ENCODE data around the gene SLC35E1. TPM values are rescaled to one million over a fixed set of nuclear protein-coding genes. Genes with fewer than 3 reads are reported as not detected.

The SLC35E1 gene
- total RNA-seq, 1 donor from 2014 or later = 33.2 TPM

- intact Hi-C loops (cut with DNase I) = no loop called here
- DNase-seq (ENCODE audit: low spot score) (no peak), ATAC-seq (no peak)
Observed at GRCh38 chr19:16585094-16585801, 13.0 kb upstream of the SLC35E1 start.

GRCh38 chr19:16584248-16585093 is 12.3 kb upstream of the SLC35E1 start:
- intact Hi-C loops (cut with DNase I) = no loop called here
- peak; percentile 86 for DNase-seq (ENCODE audit: low spot score)
- peak; percentile 91 for ATAC-seq

- no peak for DNase-seq (ENCODE audit: low spot score)
- intact Hi-C loops (cut with DNase I) = no loop called here
Observed at GRCh38 chr19:16582486-16583261, 10.5 kb upstream of the SLC35E1 start.

GRCh38 chr19:16581971-16582343 is 9.7 kb upstream of the SLC35E1 start:
- ATAC-seq = no peak
- no peak for DNase-seq (ENCODE audit: low spot score)
- intact Hi-C loops (cut with DNase I) = no loop called here

More at GRCh38 chr19:16582486-16583261, 10.5 kb upstream of the SLC35E1 start:
- ATAC-seq = no peak

- DNase-seq (ENCODE audit: low spot score) (no peak), ATAC-seq (no peak)
- intact Hi-C loops (cut with DNase I) = no loop called here
Observed at GRCh38 chr19:16581145-16581970, 9.1 kb upstream of the SLC35E1 start.

GRCh38 chr19:16579381-16579780 is 7.2 kb upstream of the SLC35E1 start:
- ATAC-seq (no peak), DNase-seq (ENCODE audit: low spot score) (no peak)
- intact Hi-C loops (cut with DNase I) = no loop called here

- ATAC-seq = no peak
- intact Hi-C loops (cut with DNase I) = no loop called here
- DNase-seq (ENCODE audit: low spot score) = no peak
Observed at GRCh38 chr19:16577531-16577985, 5.3 kb upstream of the SLC35E1 start.

- ATAC-seq (no peak), DNase-seq (ENCODE audit: low spot score) (no peak)
- intact Hi-C loops (cut with DNase I) = no loop called here
Observed at GRCh38 chr19:16576690-16577530, 4.7 kb upstream of the SLC35E1 start.

GRCh38 chr19:16575861-16576689 is 3.9 kb upstream of the SLC35E1 start:
- ATAC-seq (no peak), DNase-seq (ENCODE audit: low spot score) (no peak)
- intact Hi-C loops (cut with DNase I) = no loop called here

GRCh38 chr19:16575282-16575681 is 3.1 kb upstream of the SLC35E1 start:
- no peak for ATAC-seq
- intact Hi-C loops (cut with DNase I) = no loop called here
- DNase-seq (ENCODE audit: low spot score) = no peak

GRCh38 chr19:16573925-16574324 is 1.7 kb upstream of the SLC35E1 start:
- no peak for DNase-seq (ENCODE audit: low spot score)
- no peak for ATAC-seq
- intact Hi-C loops (cut with DNase I) = loop anchor here (2.0 kb wide), 1 partner anchor 53 kb away; no protein-coding TSS in a partner anchor

GRCh38 chr19:16573296-16573695 is 1.1 kb upstream of the SLC35E1 start:
- DNase-seq (ENCODE audit: low spot score) (no peak), ATAC-seq (no peak)
- intact Hi-C loops (cut with DNase I) = loop anchor here (2.0 kb wide), 1 partner anchor 54 kb away; no protein-coding TSS in a partner anchor

- ATAC-seq = no peak
- no peak for DNase-seq (ENCODE audit: low spot score)
- intact Hi-C loops (cut with DNase I) = loop anchor here (2.0 kb wide), 1 partner anchor 55 kb away; no protein-coding TSS in a partner anchor
Observed at GRCh38 chr19:16571822-16572331, 338 bp downstream of the SLC35E1 start.

- intact Hi-C loops (cut with DNase I) = no loop called here
- DNase-seq (ENCODE audit: low spot score) (no peak), ATAC-seq (no peak)
Observed at GRCh38 chr19:16571283-16571682, 932 bp downstream of the SLC35E1 start.

- DNase-seq (ENCODE audit: low spot score) (no peak), ATAC-seq (no peak)
- intact Hi-C loops (cut with DNase I) = no loop called here
Observed at GRCh38 chr19:16569609-16570320, 2.5 kb downstream of the SLC35E1 start.

- no peak for ATAC-seq
- no peak for DNase-seq (ENCODE audit: low spot score)
- intact Hi-C loops (cut with DNase I) = no loop called here
Observed at GRCh38 chr19:16566702-16567101, 5.5 kb downstream of the SLC35E1 start.

All from sciatic nerve (tissue), 2 donors.